ENCODE measurements around the gene AIPL1. TPM values are rescaled to one million over a fixed set of nuclear protein-coding genes. Genes with fewer than 3 reads are reported as not detected.

Gene AIPL1, protein sequence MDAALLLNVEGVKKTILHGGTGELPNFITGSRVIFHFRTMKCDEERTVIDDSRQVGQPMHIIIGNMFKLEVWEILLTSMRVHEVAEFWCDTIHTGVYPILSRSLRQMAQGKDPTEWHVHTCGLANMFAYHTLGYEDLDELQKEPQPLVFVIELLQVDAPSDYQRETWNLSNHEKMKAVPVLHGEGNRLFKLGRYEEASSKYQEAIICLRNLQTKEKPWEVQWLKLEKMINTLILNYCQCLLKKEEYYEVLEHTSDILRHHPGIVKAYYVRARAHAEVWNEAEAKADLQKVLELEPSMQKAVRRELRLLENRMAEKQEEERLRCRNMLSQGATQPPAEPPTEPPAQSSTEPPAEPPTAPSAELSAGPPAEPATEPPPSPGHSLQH
- not detected in 5 replicates for total RNA-seq (2022; extraction: Qiagen RNA extraction)

DNA sequence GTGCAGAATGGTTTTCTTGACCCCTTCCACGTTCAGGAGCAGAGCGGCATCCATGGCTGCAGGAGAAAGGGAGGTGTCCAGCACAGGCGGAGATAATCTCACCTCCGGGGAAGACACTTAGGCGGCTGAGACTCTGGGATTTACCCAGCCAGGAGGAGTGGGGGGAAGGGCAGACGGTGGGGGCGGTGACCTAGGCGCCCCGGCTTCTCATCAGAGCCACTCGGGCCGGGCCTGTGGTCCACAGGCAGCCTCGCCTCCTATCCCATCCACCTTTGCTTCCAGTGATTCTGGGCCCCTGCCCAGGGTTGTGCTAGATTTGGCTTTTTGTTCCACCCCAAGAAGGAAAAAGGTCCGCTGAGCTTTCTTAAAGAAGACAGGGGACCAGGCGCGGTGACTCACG lies at the start of gene AIPL1:
AIPL1 (minus strand) TSS at position 71 of the 400 bp plus-strand sequence; CDS start at position 54, 17 bp downstream.

DNA sequence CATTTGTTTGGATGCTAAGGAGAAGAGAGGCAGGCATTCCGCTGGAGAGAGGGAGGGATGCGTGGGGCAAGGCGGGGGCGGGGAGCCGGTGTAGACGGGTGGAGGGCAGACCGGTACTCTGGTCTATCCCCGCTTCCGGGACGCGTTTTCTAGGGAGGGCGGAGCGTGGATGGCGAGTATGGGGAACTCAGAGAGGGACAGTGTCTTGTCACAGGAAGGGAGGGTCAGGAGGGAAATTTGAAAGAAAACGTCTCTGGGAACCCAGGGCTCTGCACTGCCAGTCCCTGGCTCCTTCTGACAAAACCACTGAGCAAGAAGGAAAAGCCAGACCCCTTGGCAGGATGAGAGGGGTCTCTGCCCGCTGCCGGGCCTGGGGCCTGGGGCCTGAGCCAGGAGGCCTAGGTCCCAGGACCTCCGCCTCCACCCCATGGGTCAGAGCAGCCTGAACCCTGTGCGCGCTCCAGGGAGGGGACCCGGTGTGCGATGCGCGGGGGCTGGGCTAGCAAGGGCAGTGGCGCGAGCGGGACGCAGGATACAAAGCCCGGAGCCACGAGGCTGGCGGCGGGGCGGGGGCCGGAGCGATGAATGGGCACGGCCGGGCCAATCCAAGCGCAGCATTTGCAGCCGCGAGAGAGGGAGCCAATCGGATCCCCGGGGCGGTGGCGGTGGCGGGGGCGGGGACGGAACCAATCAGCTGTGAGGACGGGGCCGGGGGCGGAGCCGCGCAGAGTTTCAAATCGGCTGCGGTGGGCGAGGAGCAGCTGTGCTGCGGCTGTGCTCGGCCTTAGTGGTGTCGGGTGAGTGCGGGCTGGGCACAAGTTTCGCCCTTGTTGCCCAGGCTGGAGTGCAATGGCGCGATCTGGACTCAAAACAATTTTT lies 9.0 kb upstream of the AIPL1 start, which contains the start of gene PIMREG:
PIMREG (plus strand) TSS at position 764 of the 879 bp plus-strand sequence. CDS start 656 bp downstream, outside the sequence.

Other genes starting within 250 kb of the AIPL1 start
- gene PIMREG, start 9.3 kb upstream of the AIPL1 start, total RNA-seq (2022; extraction: Qiagen RNA extraction), result 39.0 to 51.9 TPM (median 47.7 TPM) in 5 replicates
- gene PITPNM3, start 121.4 kb upstream of the AIPL1 start, total RNA-seq (2022; extraction: Qiagen RNA extraction), result 1.8 to 2.8 TPM (median 2.2 TPM) in 5 replicates
- 17.6 to 20.5 TPM (median 17.8 TPM) in 5 replicates for gene KIAA0753, start 205.6 kb upstream of the AIPL1 start, total RNA-seq (2022; extraction: Qiagen RNA extraction)
- gene TXNDC17, start 205.9 kb upstream of the AIPL1 start, total RNA-seq (2022; extraction: Qiagen RNA extraction), result 393 to 446 TPM (median 420 TPM) in 5 replicates
- 16.1 to 31.2 TPM (median 28.2 TPM) in 5 replicates for gene MED31, start 216.5 kb upstream of the AIPL1 start, total RNA-seq (2022; extraction: Qiagen RNA extraction)
- gene C17orf100, start 216.6 kb upstream of the AIPL1 start, total RNA-seq (2022; extraction: Qiagen RNA extraction), result 1.8 to 3.2 TPM (median 2.7 TPM) in 5 replicates